SK-N-SH treated with all-trans-retinoic acid at 6 μM for 48 hours (cell line): ENCODE data around the gene KIAA1217.

Experiments used
- ARNTL ChIP-seq: fragments of 450-650 bp; formaldehyde crosslinking; IDR thresholded peaks from 2 replicates; pipeline ENCODE4 v1.5.0; 2020; ENCODE audit warnings: low read depth, mild to moderate bottlenecking, moderate library complexity, borderline replicate concordance
- PATZ1 ChIP-seq: fragments of 250-450 bp; sonication (Bioruptor Pico); IDR thresholded peaks from 2 replicates; pipeline ENCODE4 v1.8.0; 2020; ENCODE audit warnings: mild to moderate bottlenecking, moderate library complexity, borderline replicate concordance
- ZNF565 ChIP-seq: fragments of 450-650 bp; formaldehyde crosslinking; conservative IDR thresholded peaks from 2 replicates; pipeline ENCODE4 v1.5.0; 2020; ENCODE audit warnings: low read depth, mild to moderate bottlenecking, moderate library complexity
- ZNF8 ChIP-seq: fragments of 450-650 bp; formaldehyde crosslinking; IDR thresholded peaks from 2 replicates; pipeline ENCODE4 v1.5.0; 2020; ENCODE audit warnings: mild to moderate bottlenecking, moderate library complexity
- TF ChIP-seq, protein P1 (sequence below): fragments of 250-450 bp; sonication (Bioruptor Pico); IDR thresholded peaks from 2 replicates; pipeline ENCODE4 v1.5.1; 2021; ENCODE audit warnings: mild to moderate bottlenecking, moderate library complexity

- TF ChIP-seq ZNF8 (CRISPR knock-in tag) = no peak
- TF ChIP-seq PATZ1 (CRISPR knock-in tag) = no peak
- no peak for TF ChIP-seq ZNF565 (CRISPR knock-in tag)
- no peak for TF ChIP-seq ARNTL (CRISPR knock-in tag)
- TF ChIP-seq, protein P1, sequence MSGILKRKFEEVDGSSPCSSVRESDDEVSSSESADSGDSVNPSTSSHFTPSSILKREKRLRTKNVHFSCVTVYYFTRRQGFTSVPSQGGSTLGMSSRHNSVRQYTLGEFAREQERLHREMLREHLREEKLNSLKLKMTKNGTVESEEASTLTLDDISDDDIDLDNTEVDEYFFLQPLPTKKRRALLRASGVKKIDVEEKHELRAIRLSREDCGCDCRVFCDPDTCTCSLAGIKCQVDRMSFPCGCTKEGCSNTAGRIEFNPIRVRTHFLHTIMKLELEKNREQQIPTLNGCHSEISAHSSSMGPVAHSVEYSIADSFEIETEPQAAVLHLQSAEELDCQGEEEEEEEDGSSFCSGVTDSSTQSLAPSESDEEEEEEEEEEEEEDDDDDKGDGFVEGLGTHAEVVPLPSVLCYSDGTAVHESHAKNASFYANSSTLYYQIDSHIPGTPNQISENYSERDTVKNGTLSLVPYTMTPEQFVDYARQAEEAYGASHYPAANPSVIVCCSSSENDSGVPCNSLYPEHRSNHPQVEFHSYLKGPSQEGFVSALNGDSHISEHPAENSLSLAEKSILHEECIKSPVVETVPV (CRISPR knock-in tag) = no peak
Observed at GRCh38 chr10:24371396-24371795, 162.5 kb downstream of the KIAA1217 start.
